GM21381 (cell line): Measurements from ENCODE around the gene ONECUT2.

Experiments
- ATAC-seq: cut with Tn5 transposase; IDR thresholded peaks from one replicate; pipeline ENCODE4 v1.9.1; 2021; ENCODE audit warnings: mild to moderate bottlenecking, moderate library complexity; ENCODE audit not compliant: unreplicated experiment

The ONECUT2 gene

DNA sequence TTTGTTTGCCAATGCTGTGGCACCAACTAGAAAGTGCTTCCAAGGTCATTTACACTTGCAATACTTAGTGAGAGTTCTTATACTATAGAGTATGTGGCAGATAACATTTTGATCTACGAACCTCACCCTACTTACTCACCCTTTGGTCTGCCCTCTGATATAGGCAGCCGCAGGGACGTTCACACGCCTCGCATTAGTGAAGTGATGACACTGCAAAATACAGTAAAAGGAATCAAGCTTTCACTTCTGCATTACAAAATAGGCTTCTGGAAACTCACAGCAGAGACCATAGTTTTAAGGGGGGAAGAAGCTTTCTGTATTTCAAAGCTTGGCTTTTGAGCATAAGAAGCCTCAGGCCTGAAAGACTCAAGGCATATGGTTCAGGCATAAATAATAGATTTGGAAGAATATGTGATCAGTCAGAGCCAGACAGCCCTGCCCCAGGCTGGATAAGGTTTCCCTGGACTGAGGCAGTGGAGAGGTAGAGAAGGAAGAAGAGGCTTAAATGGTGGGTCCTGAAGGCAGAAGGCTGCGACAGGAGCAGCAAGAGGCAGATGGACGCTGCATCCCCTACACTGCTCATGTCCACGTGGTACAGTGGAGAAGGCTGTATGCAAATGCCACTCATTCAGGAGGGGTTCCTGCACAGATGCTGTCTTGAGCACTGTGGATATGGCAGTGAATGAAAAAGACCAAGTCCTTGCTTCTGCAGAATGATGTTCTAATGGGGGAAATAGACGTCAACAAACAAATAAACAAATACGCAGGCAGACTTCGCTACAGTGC lies 88.2 kb downstream of the ONECUT2 start:
- ATAC-seq, result no peak

DNA sequence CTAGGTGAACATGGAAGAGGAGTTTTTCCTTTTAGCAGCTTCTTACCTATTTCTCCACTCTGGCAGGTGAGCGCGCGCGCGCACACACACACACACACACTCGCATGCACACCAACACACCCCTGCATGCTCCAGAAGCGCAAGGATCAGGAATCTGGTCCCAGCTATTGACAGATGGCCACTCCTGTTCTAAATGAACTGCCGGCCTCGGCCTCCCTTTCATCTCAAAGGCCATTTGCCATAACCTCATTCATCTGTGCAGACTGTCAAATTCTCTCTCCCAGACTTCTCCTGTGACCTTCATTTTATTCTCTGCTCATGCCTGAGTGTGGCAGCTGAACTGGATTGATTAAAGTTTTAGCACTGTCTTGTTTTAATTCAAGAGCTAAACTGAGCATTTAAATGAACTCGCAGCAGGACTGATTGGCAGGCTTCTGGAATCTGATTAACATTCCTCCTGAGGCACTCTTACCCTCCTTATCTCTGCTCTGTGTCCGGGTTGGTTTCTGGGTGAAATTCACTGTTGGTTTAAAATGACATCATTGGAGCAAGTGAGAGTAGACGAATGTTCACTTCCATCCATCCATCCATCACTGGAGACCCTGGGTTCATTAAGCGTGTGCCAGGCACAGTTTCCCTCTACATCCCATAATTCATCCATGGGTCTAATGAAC lies 92.5 kb downstream of the ONECUT2 start:
- ATAC-seq, result no peak

DNA sequence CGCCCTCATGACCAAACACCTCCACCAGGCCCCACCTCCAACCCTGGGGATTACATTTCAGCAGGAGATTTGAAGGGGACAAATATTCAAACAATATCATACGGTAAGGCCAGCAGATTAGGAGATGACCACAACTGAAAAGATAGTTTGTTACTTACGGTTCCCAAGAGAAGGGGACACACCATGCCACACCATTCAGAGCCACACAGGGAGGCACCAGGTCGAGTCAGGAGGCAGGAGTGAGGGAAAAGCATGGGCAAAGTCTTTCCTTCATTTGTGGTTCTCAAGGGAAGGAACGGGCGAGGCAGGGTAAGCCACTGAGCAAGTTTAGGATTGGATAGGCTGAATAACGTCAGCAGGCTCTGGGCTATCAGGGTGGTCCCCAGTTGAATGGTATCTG lies 94.0 kb downstream of the ONECUT2 start:
- no peak for ATAC-seq

DNA sequence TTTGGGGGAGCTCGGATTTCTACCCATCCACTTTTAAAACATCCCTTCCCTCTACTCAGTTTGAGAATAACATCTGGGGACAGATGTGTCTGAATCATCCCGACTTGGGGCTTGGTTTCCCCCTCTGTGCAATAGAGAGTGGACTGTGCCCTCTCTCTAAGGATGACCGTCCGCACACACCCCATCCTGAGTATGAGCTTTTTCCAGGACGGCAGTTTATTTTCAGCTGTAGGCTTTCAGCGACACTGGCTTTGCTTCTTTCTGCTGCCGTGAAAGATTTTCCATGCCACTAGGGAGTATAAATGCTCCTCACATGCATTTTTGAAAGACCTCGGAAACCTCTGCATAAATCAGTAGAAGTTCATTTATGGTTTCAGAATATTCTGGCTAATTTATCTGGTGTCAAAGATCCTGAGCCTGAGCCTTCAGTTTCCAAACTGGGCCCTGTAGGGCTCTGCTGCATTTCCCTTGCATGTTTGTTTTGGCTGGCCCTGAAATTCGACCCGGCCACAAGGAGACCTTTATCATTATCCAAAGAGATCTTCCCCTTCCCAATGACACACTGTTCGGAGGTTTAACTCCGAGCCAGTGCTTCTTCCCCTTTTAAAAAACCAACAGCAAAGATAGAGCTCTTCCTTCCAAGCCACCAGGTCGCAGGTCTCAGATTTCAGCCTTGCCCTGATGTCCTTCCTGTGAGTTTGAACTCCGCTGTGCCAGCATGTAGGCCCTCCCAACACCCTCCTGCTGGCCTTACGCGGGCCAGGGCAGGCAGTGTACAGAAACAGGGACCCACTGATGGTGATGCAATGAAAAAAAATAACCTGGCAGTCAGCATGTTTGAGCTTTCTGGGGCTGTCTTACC lies 98.1 kb downstream of the ONECUT2 start:
- no peak for ATAC-seq

DNA sequence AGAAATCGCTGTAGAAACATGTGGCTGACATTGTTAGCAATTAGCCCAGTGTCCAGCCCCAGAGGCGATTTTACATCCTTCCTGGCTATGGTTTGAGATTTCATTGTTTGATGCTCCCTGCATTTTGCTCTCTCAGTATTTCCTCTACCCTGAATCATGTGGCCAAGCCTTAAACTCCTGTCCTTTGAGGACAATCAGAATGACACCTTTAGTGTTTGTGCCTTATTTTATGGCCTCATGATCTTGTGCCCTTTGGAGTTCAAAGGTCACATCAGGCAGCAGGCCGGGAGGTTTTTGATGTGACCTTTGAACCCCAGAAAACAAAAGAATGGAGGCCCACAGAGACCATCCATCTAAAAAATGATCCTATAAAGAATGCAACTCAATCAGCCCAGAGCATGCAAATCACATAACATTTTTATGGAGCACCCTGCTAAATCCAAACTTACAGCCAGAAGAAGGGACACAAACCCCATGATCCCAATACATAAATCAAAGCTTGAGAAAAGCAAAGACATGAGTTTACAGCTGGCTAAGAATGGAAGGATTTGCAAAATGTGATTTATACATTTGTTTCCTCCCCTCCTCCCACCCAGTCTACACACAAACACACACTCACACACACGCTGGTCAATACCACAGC lies 98.8 kb downstream of the ONECUT2 start:
- no peak for ATAC-seq

DNA sequence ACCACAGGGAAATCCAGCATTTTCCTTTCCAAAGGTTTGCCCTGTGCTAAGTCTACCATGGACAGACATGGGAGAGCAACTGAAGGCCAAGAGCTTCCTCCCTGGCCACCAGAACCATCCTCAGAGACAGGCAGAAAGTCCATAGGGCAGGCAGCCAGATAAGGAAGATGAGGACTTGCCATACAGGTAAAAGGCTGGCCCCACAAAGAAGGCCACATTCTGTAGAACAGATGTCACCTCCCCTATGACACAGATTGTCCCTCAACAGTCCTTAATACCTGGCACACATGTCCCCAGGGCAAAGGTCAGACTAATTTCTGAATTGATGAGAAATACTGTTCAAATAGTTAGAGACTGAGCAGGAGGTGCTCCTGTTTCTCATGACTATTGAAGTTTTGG lies 99.3 kb downstream of the ONECUT2 start:
- no peak for ATAC-seq

DNA sequence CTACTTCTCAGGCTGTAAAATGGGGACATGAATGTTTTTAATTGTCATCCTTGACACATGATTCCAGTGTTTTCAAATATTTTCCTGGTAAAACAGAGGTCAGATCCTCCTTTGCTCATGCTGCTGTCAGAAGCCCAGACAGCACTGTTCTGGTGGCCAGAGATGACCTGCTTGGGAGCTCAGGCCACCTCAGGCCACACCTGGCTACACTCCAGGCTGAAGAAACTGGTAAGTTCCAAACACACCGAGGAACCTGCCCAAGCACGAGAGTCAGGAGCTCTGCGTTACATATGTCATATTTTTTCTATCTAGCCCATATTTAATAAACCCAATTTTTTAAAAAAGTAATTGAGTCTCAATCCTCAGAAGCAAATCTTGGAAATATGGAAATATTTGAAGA lies 103.4 kb downstream of the ONECUT2 start:
- no peak for ATAC-seq

DNA sequence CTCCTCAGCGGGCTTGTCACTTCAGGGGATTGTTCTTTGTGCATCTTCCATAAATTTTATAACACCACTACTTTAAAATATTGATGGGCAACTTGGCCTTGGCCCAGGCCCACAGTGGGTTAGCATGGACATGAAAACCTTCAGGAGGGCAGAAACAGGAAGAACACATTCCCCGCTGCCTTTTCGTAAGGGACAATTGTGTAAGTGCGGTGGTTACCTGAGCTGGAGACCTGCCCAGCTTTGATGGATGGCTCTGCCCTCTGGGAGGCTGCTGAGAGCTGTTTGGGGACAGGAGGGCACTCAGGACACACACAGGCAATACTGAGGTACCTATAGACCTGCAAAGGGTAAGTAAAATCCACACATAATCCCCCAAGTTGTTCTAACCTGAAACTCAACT lies 104.5 kb downstream of the ONECUT2 start:
- ATAC-seq, result no peak
